HepG2 (cell line): ENCODE measurements around the gene SKI. TPM values are rescaled to one million over a fixed set of nuclear protein-coding genes. Genes with fewer than 3 reads are reported as not detected.

Experiments used
- EEA1 ChIP-seq: sonication (generic); formaldehyde crosslinking; IDR thresholded peaks from 2 replicates; pipeline ENCODE4 v1.5.1; 2020; ENCODE audit warnings: mild to moderate bottlenecking, missing genetic modification reagents, borderline replicate concordance
- ETV6 ChIP-seq: sonication (generic); formaldehyde crosslinking; conservative IDR thresholded peaks from 2 replicates; pipeline ENCODE4 v1.4.0; 2020; ENCODE audit warnings: missing genetic modification reagents
- FOXJ3 ChIP-seq: sonication (generic); formaldehyde crosslinking; IDR thresholded peaks from 2 replicates; pipeline ENCODE4 v1.4.0; 2020; ENCODE audit warnings: missing genetic modification reagents, mild to moderate bottlenecking, borderline replicate concordance
- HMGA1 ChIP-seq: sonication (generic); formaldehyde crosslinking; conservative IDR thresholded peaks from 2 replicates; pipeline ENCODE4 v1.4.0; 2020; ENCODE audit warnings: missing genetic modification reagents
- ISL2 ChIP-seq: sonication (generic); formaldehyde crosslinking; IDR thresholded peaks from 2 replicates; pipeline ENCODE4 v1.5.0; 2020; ENCODE audit warnings: missing genetic modification reagents
- JUND ChIP-seq: sonication (generic); formaldehyde crosslinking; IDR thresholded peaks from 2 replicates; pipeline ENCODE4 v1.8.0; 2022; ENCODE audit warnings: mild to moderate bottlenecking, missing genetic modification reagents
- MAFK ChIP-seq, 2 experiments: IDR thresholded peaks in 1 of 2; conservative IDR thresholded peaks in 1 of 2; 2 replicates each; pipeline ENCODE4 v1.6.1; 2011; ENCODE audit warnings: improper control_type of control experiment in 2 of 2, low read length in 2 of 2
- NFE2L2 ChIP-seq: fragments of 150-350 bp; IDR thresholded peaks from 2 replicates; pipeline ENCODE4 v1.6.1; 2014; ENCODE audit warnings: low read length
- NFYB ChIP-seq: sonication (generic); formaldehyde crosslinking; IDR thresholded peaks from 2 replicates; pipeline ENCODE4 v1.4.0; 2020; ENCODE audit warnings: missing genetic modification reagents
- NR1H2 ChIP-seq: sonication (generic); formaldehyde crosslinking; IDR thresholded peaks from 2 replicates; pipeline ENCODE4 v1.8.1; 2022; ENCODE audit warnings: low read depth, missing genetic modification reagents, borderline replicate concordance
- ZMAT3 ChIP-seq: sonication (generic); formaldehyde crosslinking; conservative IDR thresholded peaks from 2 replicates; pipeline ENCODE4 v1.7.0; 2021; ENCODE audit warnings: missing genetic modification reagents
- ZNF3 ChIP-seq: IDR thresholded peaks from 2 replicates; pipeline ENCODE4 v1.7.0; 2017; ENCODE audit warnings: inconsistent platforms
- ZNF331 ChIP-seq: sonication (generic); formaldehyde crosslinking; IDR thresholded peaks from 2 replicates; pipeline ENCODE4 v1.4.0; 2020; ENCODE audit warnings: missing genetic modification reagents
- ZNF446 ChIP-seq: sonication (generic); formaldehyde crosslinking; IDR thresholded peaks from 2 replicates; pipeline ENCODE4 v1.5.0; 2020; ENCODE audit warnings: mild to moderate bottlenecking, missing genetic modification reagents
- ZNF451 ChIP-seq: sonication (generic); formaldehyde crosslinking; IDR thresholded peaks from 2 replicates; pipeline ENCODE4 v1.5.0; 2020; ENCODE audit warnings: mild to moderate bottlenecking, missing genetic modification reagents
- ZNF670 ChIP-seq: sonication (generic); formaldehyde crosslinking; IDR thresholded peaks from 2 replicates; pipeline ENCODE4 v1.8.0; 2022; ENCODE audit warnings: mild to moderate bottlenecking, missing genetic modification reagents, borderline replicate concordance
- ZNF713 ChIP-seq: sonication (generic); formaldehyde crosslinking; IDR thresholded peaks from 2 replicates; pipeline ENCODE4 v1.4.0; 2020; ENCODE audit warnings: mild to moderate bottlenecking, missing genetic modification reagents
- ZNF720 ChIP-seq: sonication (generic); formaldehyde crosslinking; IDR thresholded peaks from 2 replicates; pipeline ENCODE4 v1.4.0; 2020; ENCODE audit warnings: missing genetic modification reagents
- ZNF776 ChIP-seq: sonication (generic); formaldehyde crosslinking; IDR thresholded peaks from 2 replicates; pipeline ENCODE4 v1.4.0; 2020; ENCODE audit warnings: mild to moderate bottlenecking, missing genetic modification reagents
- polyA plus RNA-seq, 8 experiments: library from polyadenylated mRNA; depleted of rRNA in 3 of 8; stranded (reverse) in 7 of 8; unstranded in 1 of 8; fragments of >200 nt; fragmentation: Illumina TruSeq in 4 of 8; extraction: Trizol in 4 of 8; gene quantifications; 2 replicates each; pipeline versions ENCODE4 v1.2.1 to v1.2.3, GENCODE V29; 2011 to 2016; ENCODE audit warnings: low read depth in 4 of 8, missing spikeins in 1 of 8, mixed read lengths in 1 of 8; ENCODE audit not compliant: insufficient read depth in 1 of 8
- total RNA-seq, 5 experiments: library from RNA; depleted of rRNA; stranded (reverse); fragments of >200 nt; fragmentation: Illumina TruSeq; extraction: Trizol; gene quantifications; 2 replicates each; pipeline ENCODE4 v1.2.3, GENCODE V29; 2016; ENCODE audit warnings: low read depth in 1 of 5
- TF ChIP-seq, protein P1 (sequence below): sonication (generic); formaldehyde crosslinking; IDR thresholded peaks from 2 replicates; pipeline ENCODE4 v1.4.0; 2020; ENCODE audit warnings: mild to moderate bottlenecking, low read depth, missing genetic modification reagents
- TF ChIP-seq, protein P2 (sequence below): sonication (generic); formaldehyde crosslinking; IDR thresholded peaks from 2 replicates; pipeline ENCODE4 v1.5.0; 2020; ENCODE audit warnings: mild to moderate bottlenecking, low read depth, missing genetic modification reagents, borderline replicate concordance
- TF ChIP-seq, protein P3 (sequence below): IDR thresholded peaks from 2 replicates; pipeline ENCODE4 v1.6.1; 2012; ENCODE audit warnings: low read depth, low read length, improper control_type of control experiment
- TF ChIP-seq, protein P4 (sequence below): sonication (generic); formaldehyde crosslinking; IDR thresholded peaks from 2 replicates; pipeline ENCODE4 v1.5.0; 2020; ENCODE audit warnings: mild to moderate bottlenecking, missing genetic modification reagents
- TF ChIP-seq, protein P5 (sequence below): IDR thresholded peaks from 2 replicates; pipeline ENCODE4 v1.6.1; 2018; ENCODE audit warnings: missing genetic modification reagents, mild to moderate bottlenecking, missing compliant biosample characterization
- TF ChIP-seq, protein P6 (sequence below): sonication (generic); formaldehyde crosslinking; IDR thresholded peaks from 2 replicates; pipeline ENCODE4 v1.5.1; 2020; ENCODE audit warnings: mild to moderate bottlenecking, missing genetic modification reagents, borderline replicate concordance

Gene SKI
- total and polyA plus RNA-seq, 2 of the 13 experiments (the other 11 are each of a cell fraction or from before 2014, with no cell fraction given), result 4.7 to 6.9 TPM

DNA sequence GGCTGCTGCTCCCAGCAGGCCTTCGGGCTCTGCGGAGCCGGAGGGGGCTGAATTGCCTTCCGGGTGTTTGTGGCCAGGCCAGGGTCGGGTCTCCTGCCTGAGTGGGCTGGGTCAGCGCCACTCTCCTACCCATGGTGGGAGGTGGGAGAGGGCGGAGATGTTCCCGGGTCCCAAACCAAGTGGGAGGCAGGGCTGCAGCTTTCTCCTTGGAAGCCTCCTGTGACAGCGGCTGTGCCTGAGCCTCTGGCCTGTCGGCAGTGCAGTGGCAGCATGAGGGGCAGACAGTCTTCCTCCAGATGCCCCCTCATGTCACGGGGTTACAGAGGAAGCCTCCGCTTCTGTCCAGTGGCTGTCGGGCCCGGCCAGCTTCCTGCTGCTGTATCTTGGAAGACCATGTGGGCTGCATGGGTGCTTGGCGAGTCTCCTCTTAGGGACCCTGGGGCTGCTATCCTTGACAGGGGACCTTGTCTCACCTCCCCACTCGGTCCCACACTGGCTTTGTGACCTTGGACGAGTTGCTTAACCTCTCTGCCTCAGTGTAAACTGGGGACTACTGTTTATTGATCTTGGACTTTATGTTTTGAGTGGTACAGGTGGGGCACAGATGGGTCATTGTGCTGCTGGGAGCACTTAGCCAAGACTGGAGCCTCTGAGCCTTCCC, 4.3 kb downstream of the SKI start (continued):
- TF ChIP-seq ZNF713 (CRISPR knock-in tag) (no peak), ZNF776 (CRISPR knock-in tag) (no peak), ZNF451 (CRISPR knock-in tag) (no peak), EEA1 (no peak), ZNF3 (CRISPR knock-in tag) (no peak), ZNF331 (CRISPR knock-in tag) (peak; percentile 59; the same call in 1 of the 2 replicates), ETV6 (CRISPR knock-in tag) (0 out of 2 replicates have a peak, but pooled peaks have one; percentile 58), JUND (CRISPR knock-in tag) (no peak), NFE2L2 (no peak), FOXJ3 (CRISPR knock-in tag) (peak; percentile 80; the same call in 1 of the 2 replicates), ZMAT3 (CRISPR knock-in tag) (no peak), ZNF720 (CRISPR knock-in tag) (no peak), HMGA1 (no peak), ZNF446 (CRISPR knock-in tag) (no peak), NR1H2 (CRISPR knock-in tag) (no peak), ZNF670 (CRISPR knock-in tag) (no peak), MAFK (conservative IDR thresholded peaks at IDR 0.05 in 1 of 2, IDR thresholded peaks at IDR 0.05 in 1 of 2; ENCODE audit: low read length in 2 of 2) (no peak), NFYB (CRISPR knock-in tag) (no peak), ISL2 (peak; percentile 82)
- TF ChIP-seq, protein P1, sequence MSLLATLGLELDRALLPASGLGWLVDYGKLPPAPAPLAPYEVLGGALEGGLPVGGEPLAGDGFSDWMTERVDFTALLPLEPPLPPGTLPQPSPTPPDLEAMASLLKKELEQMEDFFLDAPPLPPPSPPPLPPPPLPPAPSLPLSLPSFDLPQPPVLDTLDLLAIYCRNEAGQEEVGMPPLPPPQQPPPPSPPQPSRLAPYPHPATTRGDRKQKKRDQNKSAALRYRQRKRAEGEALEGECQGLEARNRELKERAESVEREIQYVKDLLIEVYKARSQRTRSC (CRISPR knock-in tag), result no peak
- TF ChIP-seq, protein P2, sequence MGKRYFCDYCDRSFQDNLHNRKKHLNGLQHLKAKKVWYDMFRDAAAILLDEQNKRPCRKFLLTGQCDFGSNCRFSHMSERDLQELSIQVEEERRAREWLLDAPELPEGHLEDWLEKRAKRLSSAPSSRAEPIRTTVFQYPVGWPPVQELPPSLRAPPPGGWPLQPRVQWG, result no peak
- TF ChIP-seq, protein P3, sequence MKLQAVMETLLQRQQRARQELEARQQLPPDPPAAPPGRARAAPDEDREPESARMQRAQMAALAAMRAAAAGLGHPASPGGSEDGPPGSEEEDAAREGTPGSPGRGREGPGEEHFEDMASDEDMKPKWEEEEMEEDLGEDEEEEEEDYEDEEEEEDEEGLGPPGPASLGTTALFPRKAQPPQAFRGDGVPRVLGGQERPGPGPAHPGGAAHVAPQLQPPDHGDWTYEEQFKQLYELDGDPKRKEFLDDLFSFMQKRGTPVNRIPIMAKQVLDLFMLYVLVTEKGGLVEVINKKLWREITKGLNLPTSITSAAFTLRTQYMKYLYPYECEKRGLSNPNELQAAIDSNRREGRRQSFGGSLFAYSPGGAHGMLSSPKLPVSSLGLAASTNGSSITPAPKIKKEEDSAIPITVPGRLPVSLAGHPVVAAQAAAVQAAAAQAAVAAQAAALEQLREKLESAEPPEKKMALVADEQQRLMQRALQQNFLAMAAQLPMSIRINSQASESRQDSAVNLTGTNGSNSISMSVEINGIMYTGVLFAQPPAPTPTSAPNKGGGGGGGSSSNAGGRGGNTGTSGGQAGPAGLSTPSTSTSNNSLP, result no peak
- TF ChIP-seq, protein P4, sequence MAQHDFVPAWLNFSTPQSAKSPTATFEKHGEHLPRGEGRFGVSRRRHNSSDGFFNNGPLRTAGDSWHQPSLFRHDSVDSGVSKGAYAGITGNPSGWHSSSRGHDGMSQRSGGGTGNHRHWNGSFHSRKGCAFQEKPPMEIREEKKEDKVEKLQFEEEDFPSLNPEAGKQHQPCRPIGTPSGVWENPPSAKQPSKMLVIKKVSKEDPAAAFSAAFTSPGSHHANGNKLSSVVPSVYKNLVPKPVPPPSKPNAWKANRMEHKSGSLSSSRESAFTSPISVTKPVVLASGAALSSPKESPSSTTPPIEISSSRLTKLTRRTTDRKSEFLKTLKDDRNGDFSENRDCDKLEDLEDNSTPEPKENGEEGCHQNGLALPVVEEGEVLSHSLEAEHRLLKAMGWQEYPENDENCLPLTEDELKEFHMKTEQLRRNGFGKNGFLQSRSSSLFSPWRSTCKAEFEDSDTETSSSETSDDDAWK (CRISPR knock-in tag), result no peak
- TF ChIP-seq, protein P5, sequence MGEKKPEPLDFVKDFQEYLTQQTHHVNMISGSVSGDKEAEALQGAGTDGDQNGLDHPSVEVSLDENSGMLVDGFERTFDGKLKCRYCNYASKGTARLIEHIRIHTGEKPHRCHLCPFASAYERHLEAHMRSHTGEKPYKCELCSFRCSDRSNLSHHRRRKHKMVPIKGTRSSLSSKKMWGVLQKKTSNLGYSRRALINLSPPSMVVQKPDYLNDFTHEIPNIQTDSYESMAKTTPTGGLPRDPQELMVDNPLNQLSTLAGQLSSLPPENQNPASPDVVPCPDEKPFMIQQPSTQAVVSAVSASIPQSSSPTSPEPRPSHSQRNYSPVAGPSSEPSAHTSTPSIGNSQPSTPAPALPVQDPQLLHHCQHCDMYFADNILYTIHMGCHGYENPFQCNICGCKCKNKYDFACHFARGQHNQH (CRISPR knock-in tag), result peak; percentile 44; the same call in 1 of the 2 replicates
- TF ChIP-seq, protein P6, sequence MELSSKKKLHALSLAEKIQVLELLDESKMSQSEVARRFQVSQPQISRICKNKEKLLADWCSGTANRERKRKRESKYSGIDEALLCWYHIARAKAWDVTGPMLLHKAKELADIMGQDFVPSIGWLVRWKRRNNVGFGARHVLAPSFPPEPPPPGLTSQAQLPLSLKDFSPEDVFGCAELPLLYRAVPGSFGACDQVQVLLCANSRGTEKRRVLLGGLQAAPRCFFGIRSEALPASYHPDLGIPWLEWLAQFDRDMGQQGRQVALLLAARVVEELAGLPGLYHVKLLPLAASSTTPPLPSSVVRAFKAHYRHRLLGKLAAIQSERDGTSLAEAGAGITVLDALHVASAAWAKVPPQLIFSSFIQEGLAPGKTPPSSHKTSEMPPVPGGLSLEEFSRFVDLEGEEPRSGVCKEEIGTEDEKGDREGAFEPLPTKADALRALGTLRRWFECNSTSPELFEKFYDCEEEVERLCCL (CRISPR knock-in tag), result no peak
